ENCODE data around the gene BLCAP. TPM values are rescaled to one million over a fixed set of nuclear protein-coding genes. Genes with fewer than 3 reads are reported as not detected.
"Not testable (repeated sequence)": the region's sequence is repeated elsewhere in the genome, so short reads cannot be mapped to it uniquely, and the experiment has no call there.

Gene BLCAP
- total RNA-seq, result 91.8 TPM
- long read RNA-seq, transcript BLCAP-215 (2 exons, 2,017 nt), result major isoform, 200 of 219 reads
- long read RNA-seq, partial matches to known transcripts, result 0 of 219 reads
- long read RNA-seq, other reads (novel, unspliced or antisense), result 18 of 219 reads

GRCh38 chr20:37527638-37528445, at the start of gene BLCAP:
TSS of gene BLCAP (minus strand) at chr20:37527876. CDS start at chr20:37519174, 8,702 bp downstream.
- H3K36me3 ChIP-seq, result no peaks in the 10 kb centered on the region
- intact Hi-C loops (cut with micrococcal nuclease), result no loop called here
- peak within 1 kb of the TSS; percentile 94 for H3K27ac ChIP-seq (replicated peaks)
- TF ChIP-seq CTCF (IDR thresholded peaks at IDR 0.05; ENCODE audit: borderline replicate concordance), result no peak
- H3K4me3 ChIP-seq, result peak within 1 kb of the TSS; percentile 97
- no peaks in the 10 kb centered on the region for H3K27me3 ChIP-seq (ENCODE audit: low read depth)
- peaks cover 56% of the 10 kb centered on the region for H3K4me1 ChIP-seq
- H3K9me3 ChIP-seq (replicated peaks), result no peaks in the 10 kb centered on the region
- DNase-seq, result peak; percentile 92

- H3K27ac ChIP-seq (replicated peaks); H3K9me3 ChIP-seq (replicated peaks); DNase-seq; H3K4me3 ChIP-seq; intact Hi-C loops (cut with micrococcal nuclease); H3K36me3 ChIP-seq; H3K4me1 ChIP-seq: not testable (repeated sequence)
- peaks cover 82% of the 10 kb centered on the region for H3K27me3 ChIP-seq (ENCODE audit: low read depth)
Measured at GRCh38 chr20:37577436-37577835, 49.8 kb upstream of the BLCAP start.

GRCh38 chr20:37576911-37577310, 49.2 kb upstream of the BLCAP start:
- no peaks in the 10 kb centered on the region for H3K36me3 ChIP-seq
- no peak for TF ChIP-seq CTCF (IDR thresholded peaks at IDR 0.05; ENCODE audit: borderline replicate concordance)
- H3K27me3 ChIP-seq (ENCODE audit: low read depth), result peaks cover 79% of the 10 kb centered on the region
- no peak overlapping the region for H3K4me3 ChIP-seq
- no peak overlapping the region for H3K27ac ChIP-seq (replicated peaks)
- intact Hi-C loops (cut with micrococcal nuclease), result no loop called here
- DNase-seq, result no peak
- H3K9me3 ChIP-seq (replicated peaks), result no peaks in the 10 kb centered on the region
- H3K4me1 ChIP-seq, result no peaks in the 10 kb centered on the region

GRCh38 chr20:37575884-37576283, 48.2 kb upstream of the BLCAP start:
- intact Hi-C loops (cut with micrococcal nuclease), result no loop called here
- Histone ChIP-seq H3K4me1 (no peaks in the 10 kb centered on the region), H3K27me3 (ENCODE audit: low read depth) (peaks cover 79% of the 10 kb centered on the region), H3K27ac (replicated peaks) (no peak overlapping the region), H3K4me3 (no peak overlapping the region), H3K9me3 (replicated peaks) (no peaks in the 10 kb centered on the region), H3K36me3 (no peaks in the 10 kb centered on the region)
- DNase-seq, result no peak
- TF ChIP-seq CTCF (IDR thresholded peaks at IDR 0.05; ENCODE audit: borderline replicate concordance), result no peak

GRCh38 chr20:37574199-37574890, 46.7 kb upstream of the BLCAP start:
- intact Hi-C loops (cut with micrococcal nuclease), result no loop called here

More at GRCh38 chr20:37574199-37574890, 46.7 kb upstream of the BLCAP start:
- Histone ChIP-seq H3K36me3 (no peaks in the 10 kb centered on the region), H3K4me1 (no peaks in the 10 kb centered on the region), H3K9me3 (replicated peaks) (no peaks in the 10 kb centered on the region), H3K4me3 (no peak overlapping the region), H3K27me3 (ENCODE audit: low read depth) (peaks cover 83% of the 10 kb centered on the region), H3K27ac (replicated peaks) (no peak overlapping the region)
- no peak for DNase-seq
- no peak for TF ChIP-seq CTCF (IDR thresholded peaks at IDR 0.05; ENCODE audit: borderline replicate concordance)

Measured in left ventricle myocardium inferior (tissue), 1 donor.